ENCODE measurements around the gene SEMA4B. TPM values are rescaled to one million over a fixed set of nuclear protein-coding genes. Genes with fewer than 3 reads are reported as not detected.
A peak's percentile ranks its signal among the peaks of the same experiment; 100 is the strongest.
"Not testable (repeated sequence)": the region's sequence is repeated elsewhere in the genome, so short reads cannot be mapped to it uniquely, and the experiment has no call there.

The SEMA4B gene
- total RNA-seq, 1 donor from 2014 or later, result 18.8 TPM

GRCh38 chr15:90243943-90244639, 43.0 kb downstream of the SEMA4B start:
- intact Hi-C loops (cut with micrococcal nuclease), result no loop called here
- no peaks in the 10 kb centered on the region for H3K9me3 Mint-ChIP-seq

GRCh38 chr15:90248789-90249202, 47.7 kb downstream of the SEMA4B start:
- Mint-ChIP-seq H3K36me3 (ENCODE audit: low read depth) (no peaks in the 10 kb centered on the region), H3K27ac (peak overlapping the region; percentile 48)
- intact Hi-C loops (cut with micrococcal nuclease), result loop anchor here (1.0 kb wide), 2 partner anchors 14 to 17 kb away; partner anchors contain the start of genes GDPGP1 and NGRN

More at GRCh38 chr15:90243943-90244639, 43.0 kb downstream of the SEMA4B start:
- H3K36me3 Mint-ChIP-seq (ENCODE audit: low read depth), result peaks cover 6% of the 10 kb centered on the region
- H3K27ac Mint-ChIP-seq, result no peak overlapping the region
- peaks cover 4% of the 10 kb centered on the region for H3K27me3 Mint-ChIP-seq (ENCODE audit: insufficient read depth)
- H3K4me3 Mint-ChIP-seq, result no peak overlapping the region
- DNase-seq (ENCODE audit: low spot score), result no peak
- peaks cover 12% of the 10 kb centered on the region for H3K4me1 Mint-ChIP-seq (ENCODE audit: low read depth)

GRCh38 chr15:90249203-90249863, 48.2 kb downstream of the SEMA4B start, which contains the start of gene TTLL13:
Gene TTLL13 (plus strand): TSS chr15:90249556. CDS start chr15:90250631, 1,075 bp downstream.
- H3K27ac Mint-ChIP-seq, result peak within 1 kb of the TSS; percentile 48
- H3K4me1 Mint-ChIP-seq (ENCODE audit: low read depth), result peaks cover 20% of the 10 kb centered on the region
- H3K4me3 Mint-ChIP-seq, result peak within 1 kb of the TSS; percentile 73
- peak; percentile 82 for DNase-seq (ENCODE audit: low spot score)
- intact Hi-C loops (cut with micrococcal nuclease), result loop anchor here (1.0 kb wide), 2 partner anchors 15 to 16 kb away; partner anchors contain the start of genes GDPGP1 and NGRN
- no peaks in the 10 kb centered on the region for H3K9me3 Mint-ChIP-seq
- no peaks in the 10 kb centered on the region for H3K36me3 Mint-ChIP-seq (ENCODE audit: low read depth)
- peaks cover 8% of the 10 kb centered on the region for H3K27me3 Mint-ChIP-seq (ENCODE audit: insufficient read depth)

More at GRCh38 chr15:90248789-90249202, 47.7 kb downstream of the SEMA4B start:
- Mint-ChIP-seq H3K4me3 (peak overlapping the region; percentile 69), H3K9me3 (no peaks in the 10 kb centered on the region), H3K27me3 (ENCODE audit: insufficient read depth) (peaks cover 8% of the 10 kb centered on the region), H3K4me1 (ENCODE audit: low read depth) (peaks cover 20% of the 10 kb centered on the region)
- DNase-seq (ENCODE audit: low spot score), result no peak

- Mint-ChIP-seq H3K27ac (no peak overlapping the region), H3K4me3 (no peak overlapping the region), H3K27me3 (ENCODE audit: insufficient read depth) (peaks cover 6% of the 10 kb centered on the region), H3K36me3 (ENCODE audit: low read depth) (no peaks in the 10 kb centered on the region), H3K4me1 (ENCODE audit: low read depth) (peaks cover 8% of the 10 kb centered on the region), H3K9me3 (no peaks in the 10 kb centered on the region)
- no peak for DNase-seq (ENCODE audit: low spot score)
- intact Hi-C loops (cut with micrococcal nuclease), result no loop called here
These were observed 56.6 kb downstream of the SEMA4B start for GRCh38 chr15:90257776-90258175.

- H3K9me3 Mint-ChIP-seq, result no peaks in the 10 kb centered on the region
- H3K27ac Mint-ChIP-seq, result no peak overlapping the region
- intact Hi-C loops (cut with micrococcal nuclease), result no loop called here
- peaks cover 3% of the 10 kb centered on the region for H3K27me3 Mint-ChIP-seq (ENCODE audit: insufficient read depth)
- H3K4me3 Mint-ChIP-seq, result no peak overlapping the region
- DNase-seq (ENCODE audit: low spot score), result no peak
- peaks cover 16% of the 10 kb centered on the region for H3K4me1 Mint-ChIP-seq (ENCODE audit: low read depth)
- no peaks in the 10 kb centered on the region for H3K36me3 Mint-ChIP-seq (ENCODE audit: low read depth)
These were observed 58.4 kb downstream of the SEMA4B start for GRCh38 chr15:90259524-90259923.

GRCh38 chr15:90260731-90261130, 59.6 kb downstream of the SEMA4B start:
- not testable (repeated sequence) for H3K27ac Mint-ChIP-seq; H3K4me3 Mint-ChIP-seq; H3K36me3 Mint-ChIP-seq (ENCODE audit: low read depth); H3K27me3 Mint-ChIP-seq (ENCODE audit: insufficient read depth); H3K9me3 Mint-ChIP-seq; DNase-seq (ENCODE audit: low spot score)
- H3K4me1 Mint-ChIP-seq (ENCODE audit: low read depth), result peaks cover 22% of the 10 kb centered on the region
- intact Hi-C loops (cut with micrococcal nuclease), result loop anchor here (10.0 kb wide), 2 partner anchors 674 to 926 kb away; partner anchors contain the start of genes HDDC3, POLG and UNC45A

- intact Hi-C loops (cut with micrococcal nuclease), result loop anchor here (10.0 kb wide), 2 partner anchors 673 to 927 kb away; partner anchors contain the start of genes HDDC3, POLG and UNC45A
- H3K27ac Mint-ChIP-seq, result no peak overlapping the region
- peaks cover 4% of the 10 kb centered on the region for H3K36me3 Mint-ChIP-seq (ENCODE audit: low read depth)
- H3K4me3 Mint-ChIP-seq, result no peak overlapping the region
- peaks cover 22% of the 10 kb centered on the region for H3K4me1 Mint-ChIP-seq (ENCODE audit: low read depth)
- H3K9me3 Mint-ChIP-seq, result no peaks in the 10 kb centered on the region
- no peak for DNase-seq (ENCODE audit: low spot score)
- H3K27me3 Mint-ChIP-seq (ENCODE audit: insufficient read depth), result no peaks in the 10 kb centered on the region
These were observed 60.7 kb downstream of the SEMA4B start for GRCh38 chr15:90261811-90262210.

- Mint-ChIP-seq H3K9me3 (no peaks in the 10 kb centered on the region), H3K27me3 (ENCODE audit: insufficient read depth) (no peaks in the 10 kb centered on the region), H3K27ac (no peak overlapping the region), H3K4me3 (no peak overlapping the region), H3K36me3 (ENCODE audit: low read depth) (peaks cover 9% of the 10 kb centered on the region), H3K4me1 (ENCODE audit: low read depth) (peaks cover 27% of the 10 kb centered on the region)
- intact Hi-C loops (cut with micrococcal nuclease), result loop anchor here (10.0 kb wide), 2 partner anchors 672 to 928 kb away; partner anchors contain the start of genes HDDC3, POLG and UNC45A
- no peak for DNase-seq (ENCODE audit: low spot score)
These were observed 61.3 kb downstream of the SEMA4B start for GRCh38 chr15:90262426-90262825.

GRCh38 chr15:90264671-90265070, 63.5 kb downstream of the SEMA4B start:
- intact Hi-C loops (cut with micrococcal nuclease), result loop anchor here (1.0 to 10.0 kb wide), 9 partner anchors 15 to 930 kb away; partner anchors contain the start of genes GDPGP1, HDDC3, IDH2 and POLG
- DNase-seq (ENCODE audit: low spot score), result peak; percentile 8
- H3K9me3 Mint-ChIP-seq, result no peaks in the 10 kb centered on the region
- H3K4me1 Mint-ChIP-seq (ENCODE audit: low read depth), result peaks cover 39% of the 10 kb centered on the region
- peak overlapping the region; percentile 99 for H3K4me3 Mint-ChIP-seq
- H3K27me3 Mint-ChIP-seq (ENCODE audit: insufficient read depth), result no peaks in the 10 kb centered on the region
- H3K36me3 Mint-ChIP-seq (ENCODE audit: low read depth), result peaks cover 22% of the 10 kb centered on the region
- H3K27ac Mint-ChIP-seq, result peak overlapping the region; percentile 99

GRCh38 chr15:90265271-90266060, 64.3 kb downstream of the SEMA4B start, which contains the start of gene NGRN:
Gene NGRN (plus strand): TSS chr15:90265672. CDS start chr15:90265713, 41 bp downstream.
- H3K4me1 Mint-ChIP-seq (ENCODE audit: low read depth), result peaks cover 43% of the 10 kb centered on the region
- peak; percentile 89 for DNase-seq (ENCODE audit: low spot score)
- intact Hi-C loops (cut with micrococcal nuclease), result loop anchor here (1.0 to 10.0 kb wide), 9 partner anchors 16 to 931 kb away; partner anchors contain the start of genes GDPGP1, HDDC3, IDH2 and POLG
- H3K4me3 Mint-ChIP-seq, result peak within 1 kb of the TSS; percentile 99
- no peaks in the 10 kb centered on the region for H3K27me3 Mint-ChIP-seq (ENCODE audit: insufficient read depth)
- peak within 1 kb of the TSS; percentile 99 for H3K27ac Mint-ChIP-seq
- no peaks in the 10 kb centered on the region for H3K9me3 Mint-ChIP-seq
- H3K36me3 Mint-ChIP-seq (ENCODE audit: low read depth), result peaks cover 30% of the 10 kb centered on the region

- peaks cover 46% of the 10 kb centered on the region for H3K4me1 Mint-ChIP-seq (ENCODE audit: low read depth)
- H3K9me3 Mint-ChIP-seq, result no peaks in the 10 kb centered on the region
- H3K27me3 Mint-ChIP-seq (ENCODE audit: insufficient read depth), result no peaks in the 10 kb centered on the region
- intact Hi-C loops (cut with micrococcal nuclease), result loop anchor here (5.0 to 10.0 kb wide), 4 partner anchors 84 to 931 kb away; partner anchors contain the start of genes HDDC3, POLG, PRC1 and UNC45A
- peak overlapping the region; percentile 99 for H3K4me3 Mint-ChIP-seq
- peaks cover 34% of the 10 kb centered on the region for H3K36me3 Mint-ChIP-seq (ENCODE audit: low read depth)
- DNase-seq (ENCODE audit: low spot score), result peak; percentile 52
- H3K27ac Mint-ChIP-seq, result peak overlapping the region; percentile 99
These were observed 64.9 kb downstream of the SEMA4B start for GRCh38 chr15:90266061-90266431.

GRCh38 chr15:90266485-90266884, 65.4 kb downstream of the SEMA4B start:
- intact Hi-C loops (cut with micrococcal nuclease), result loop anchor here (5.0 to 10.0 kb wide), 4 partner anchors 84 to 932 kb away; partner anchors contain the start of genes HDDC3, POLG, PRC1 and UNC45A
- Mint-ChIP-seq H3K4me1 (ENCODE audit: low read depth) (peaks cover 50% of the 10 kb centered on the region), H3K36me3 (ENCODE audit: low read depth) (peaks cover 37% of the 10 kb centered on the region), H3K9me3 (no peaks in the 10 kb centered on the region), H3K4me3 (peak overlapping the region; percentile 99), H3K27me3 (ENCODE audit: insufficient read depth) (no peaks in the 10 kb centered on the region), H3K27ac (peak overlapping the region; percentile 99)
- no peak for DNase-seq (ENCODE audit: low spot score)
